Panc1 (cell line): ENCODE results near the gene MTSS2. TPM values are rescaled to one million over a fixed set of nuclear protein-coding genes. Genes with fewer than 3 reads are reported as not detected.

ENCODE experiments used
- ATAC-seq: fragments of 200-7000 bp; cut with Tn5 transposase; 2 replicates; pipeline ENCODE4 v1.9.1; 2020; ENCODE audit warnings: mild to moderate bottlenecking, moderate library complexity
- BruUV-seq: library from RNA; stranded (reverse); fragments of 400-500 nt; replicated peaks from 2 replicates; lab custom pipeline; 2021; lab: Mats Ljungman, UMichigan
- CTCF ChIA-PET: fragments of 300-600 bp; sonication (Branson Sonifier 250); formaldehyde crosslinking; loops from one replicate; lab custom pipeline; 2022; ENCODE audit warnings: antibody characterized with exemption; lab: Charles Lee
- POLR2A ChIA-PET: fragments of 300-600 bp; sonication (Branson Sonifier 250); formaldehyde crosslinking; loops from one replicate; lab custom pipeline; 2022; ENCODE audit warnings: antibody characterized with exemption; lab: Charles Lee
- DNase-seq: peaks from one replicate; pipeline ENCODE4 v3.0.0-alpha.2; 2010; ENCODE audit warnings: low read depth, low spot score
- H3K27ac ChIP-seq: 2 replicates; pipeline ENCODE4 v1.5.1; 2011; ENCODE audit warnings: mild to moderate bottlenecking, low read length, inconsistent platforms
- H3K27me3 ChIP-seq: fragments of 200-500 bp; sonication (Bioruptor generic); 2 replicates; pipeline ENCODE4 v1.6.0; 2014; ENCODE audit warnings: low read length, inconsistent platforms; ENCODE audit not compliant: control insufficient read depth, insufficient read depth
- H3K36me3 ChIP-seq: fragments of 200-500 bp; sonication (Bioruptor generic); 2 replicates; pipeline ENCODE4 v1.5.1; 2014; ENCODE audit warnings: inconsistent platforms, mild to moderate bottlenecking, low read length, moderate library complexity; ENCODE audit not compliant: control insufficient read depth, insufficient read depth
- H3K4me1 ChIP-seq: 2 replicates; pipeline ENCODE4 v1.5.1; 2011; ENCODE audit warnings: inconsistent platforms, mild to moderate bottlenecking, low read length, moderate library complexity; ENCODE audit not compliant: control insufficient read depth, insufficient read depth
- H3K4me3 ChIP-seq, 2 experiments: 2 replicates each; pipeline ENCODE4 v1.5.1; 2011 to 2012; ENCODE audit warnings: low read depth in 2 of 2, low read length in 2 of 2, mild to moderate bottlenecking in 2 of 2, inconsistent platforms in 1 of 2, moderate library complexity in 1 of 2
- H3K9me3 ChIP-seq: fragments of 200-500 bp; sonication (Bioruptor generic); 2 replicates; pipeline ENCODE4 v1.5.1; 2014; ENCODE audit warnings: low read depth, mild to moderate bottlenecking, inconsistent platforms, low read length, moderate library complexity; ENCODE audit not compliant: control insufficient read depth, insufficient read depth
- CTCF ChIP-seq: fragments of 450-650 bp; IDR thresholded peaks from 2 replicates; pipeline ENCODE4 v1.5.1; 2017; ENCODE audit warnings: mild to moderate bottlenecking
- POLR2AphosphoS5 ChIP-seq: IDR thresholded peaks from 2 replicates; pipeline ENCODE4 v1.6.1; 2012; ENCODE audit warnings: mild to moderate bottlenecking, low read depth, low read length, moderate library complexity
- REST ChIP-seq, 2 experiments: IDR thresholded peaks; 2 replicates each; pipeline ENCODE4 v1.6.1; 2011 to 2012; ENCODE audit warnings: low read depth in 2 of 2, control low read depth in 1 of 2, low read length in 1 of 2, mild to moderate bottlenecking in 1 of 2, moderate library complexity in 1 of 2; ENCODE audit not compliant: insufficient read depth in 1 of 2
- SIN3A ChIP-seq: IDR thresholded peaks from 2 replicates; pipeline ENCODE4 v1.6.1; 2012; ENCODE audit warnings: low read depth, mild to moderate bottlenecking, low read length, moderate library complexity, borderline replicate concordance; ENCODE audit not compliant: insufficient read depth
- TCF7L2 ChIP-seq: IDR thresholded peaks from 2 replicates; pipeline ENCODE4 v1.6.1; 2011; ENCODE audit warnings: mild to moderate bottlenecking, low read depth, low read length, inconsistent platforms
- in situ Hi-C: cut with HindIII; loops from 2 replicates; pipeline ENCODE4 v1.10.0; 2016; ENCODE audit warnings: low sequenced_read_pairs, low pct_unique_long_range_greater_than_20kb
- intact Hi-C: fragments of 100-400 bp; cut with micrococcal nuclease; formaldehyde crosslinking; loops from one replicate; pipeline ENCODE4 v1.10.0; 2022; ENCODE audit not compliant: unreplicated experiment
- total RNA-seq: library from RNA; stranded (reverse); gene quantifications from one replicate; pipeline ENCODE4 v1.2.1, GENCODE V29; 2021; ENCODE audit not compliant: unreplicated experiment

MTSS2 gene
- total RNA-seq, 1 experiment from 2014 or later: 55.7 TPM

- ChIA-PET POLR2A (interaction anchor here (0.6 kb wide), 1 partner anchor 309 kb away, joined by 4 read pairs; no protein-coding TSS in a partner anchor), CTCF (no interaction called here)
- DNase-seq (no peak), ATAC-seq (no peak)
- TF ChIP-seq TCF7L2 (no peak), REST (IDR thresholded peaks at IDR 0.05; ENCODE audit: insufficient read depth in 1 of 2, low read depth in 2 of 2, low read length in 1 of 2) (no peak), CTCF (no peak), POLR2AphosphoS5 (no peak), SIN3A (no peak)
- H3K4me3 ChIP-seq: no peak overlapping the region
- H3K9me3 ChIP-seq: no peaks in the 10 kb centered on the region
- peaks cover 41% of the 10 kb centered on the region for H3K4me1 ChIP-seq
- no peaks in the 10 kb centered on the region for H3K27me3 ChIP-seq
- in situ Hi-C loops: no loop called here
- H3K27ac ChIP-seq: peak overlapping the region; percentile 34; the same call in 1 of the 2 replicates
- H3K36me3 ChIP-seq: peaks cover 4% of the 10 kb centered on the region; the same call in 1 of the 2 replicates
- intact Hi-C loops: no loop called here
- BruUV-seq: no TSS peak
Measured at GRCh38 chr16:70688246-70688742, 2.4 kb upstream of the MTSS2 start.

- no TSS peak for BruUV-seq
- Histone ChIP-seq H3K27me3 (no peaks in the 10 kb centered on the region), H3K9me3 (no peaks in the 10 kb centered on the region), H3K4me1 (peaks cover 40% of the 10 kb centered on the region), H3K27ac (peak overlapping the region; percentile 34; the same call in 1 of the 2 replicates), H3K4me3 (no peak overlapping the region), H3K36me3 (peaks cover 4% of the 10 kb centered on the region; the same call in 1 of the 2 replicates)
- TF ChIP-seq POLR2AphosphoS5 (no peak), TCF7L2 (no peak), CTCF (no peak), SIN3A (no peak), REST (IDR thresholded peaks at IDR 0.05; ENCODE audit: insufficient read depth in 1 of 2, low read depth in 2 of 2, low read length in 1 of 2) (no peak)
- intact Hi-C loops (no loop called here), in situ Hi-C loops (no loop called here)
- DNase-seq (no peak), ATAC-seq (no peak)
- ChIA-PET POLR2A (interaction anchor here (0.6 kb wide), 3 partner anchors 83 to 602 kb away, joined by 3 to 4 read pairs (median 3); partner anchors contain the start of gene CMTR2), CTCF (interaction anchor here (0.5 kb wide), 1 partner anchor 85 kb away, joined by 3 read pairs; no protein-coding TSS in a partner anchor)
Measured at GRCh38 chr16:70687671-70688245, 1.9 kb upstream of the MTSS2 start.
